Breast epithelium (tissue), 3 donors: Measurements from ENCODE around the gene TFE3.

Experiments used
- POLR2A ChIP-seq: fragments of 450-650 bp; IDR thresholded peaks from one replicate; pipeline ENCODE4 v1.6.1; 2016; ENCODE audit warnings: antibody characterized with exemption, mild to moderate bottlenecking, moderate library complexity
- POLR2AphosphoS5 ChIP-seq, 3 donors: sonication (generic); formaldehyde crosslinking; IDR thresholded peaks; one replicate each; pipeline ENCODE4 v1.6.1; 2017; ENCODE audit warnings: antibody characterized with exemption in 3 of 3
- TF ChIP-seq, protein P1 (sequence below), 3 donors: fragments of 450-650 bp; IDR thresholded peaks; one replicate each; pipeline ENCODE4 v1.5.1; 2016 to 2017; ENCODE audit warnings: antibody characterized with exemption in 3 of 3, mild to moderate bottlenecking in 3 of 3, moderate library complexity in 3 of 3

DNA sequence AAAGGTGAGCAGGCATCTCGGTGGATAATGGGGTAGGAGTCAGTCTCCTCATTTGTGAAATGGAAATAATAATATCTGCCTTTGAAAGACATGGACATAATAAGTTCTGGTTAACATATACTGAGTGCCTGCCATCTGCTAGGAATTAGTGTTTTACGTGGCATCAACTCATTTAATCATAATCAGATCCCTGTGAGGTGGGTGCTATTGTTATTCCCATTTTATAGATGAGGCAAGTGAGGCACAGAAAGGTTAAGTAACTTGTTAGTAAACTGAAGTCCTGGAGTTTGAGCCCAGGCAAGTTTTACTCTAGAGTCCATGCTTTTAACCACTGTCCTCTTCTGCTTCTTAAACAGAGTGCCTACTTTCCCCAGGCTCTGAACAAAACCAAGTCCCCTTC, 23.1 kb upstream of the TFE3 start:
- no peak for TF ChIP-seq POLR2A
- TF ChIP-seq, protein P1, sequence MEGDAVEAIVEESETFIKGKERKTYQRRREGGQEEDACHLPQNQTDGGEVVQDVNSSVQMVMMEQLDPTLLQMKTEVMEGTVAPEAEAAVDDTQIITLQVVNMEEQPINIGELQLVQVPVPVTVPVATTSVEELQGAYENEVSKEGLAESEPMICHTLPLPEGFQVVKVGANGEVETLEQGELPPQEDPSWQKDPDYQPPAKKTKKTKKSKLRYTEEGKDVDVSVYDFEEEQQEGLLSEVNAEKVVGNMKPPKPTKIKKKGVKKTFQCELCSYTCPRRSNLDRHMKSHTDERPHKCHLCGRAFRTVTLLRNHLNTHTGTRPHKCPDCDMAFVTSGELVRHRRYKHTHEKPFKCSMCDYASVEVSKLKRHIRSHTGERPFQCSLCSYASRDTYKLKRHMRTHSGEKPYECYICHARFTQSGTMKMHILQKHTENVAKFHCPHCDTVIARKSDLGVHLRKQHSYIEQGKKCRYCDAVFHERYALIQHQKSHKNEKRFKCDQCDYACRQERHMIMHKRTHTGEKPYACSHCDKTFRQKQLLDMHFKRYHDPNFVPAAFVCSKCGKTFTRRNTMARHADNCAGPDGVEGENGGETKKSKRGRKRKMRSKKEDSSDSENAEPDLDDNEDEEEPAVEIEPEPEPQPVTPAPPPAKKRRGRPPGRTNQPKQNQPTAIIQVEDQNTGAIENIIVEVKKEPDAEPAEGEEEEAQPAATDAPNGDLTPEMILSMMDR (IDR thresholded peaks at IDR 0.05) = no peak
- TF ChIP-seq POLR2AphosphoS5 (IDR thresholded peaks at IDR 0.05) = no peak
